Measurements from ENCODE around the gene DIMT1.

DNA sequence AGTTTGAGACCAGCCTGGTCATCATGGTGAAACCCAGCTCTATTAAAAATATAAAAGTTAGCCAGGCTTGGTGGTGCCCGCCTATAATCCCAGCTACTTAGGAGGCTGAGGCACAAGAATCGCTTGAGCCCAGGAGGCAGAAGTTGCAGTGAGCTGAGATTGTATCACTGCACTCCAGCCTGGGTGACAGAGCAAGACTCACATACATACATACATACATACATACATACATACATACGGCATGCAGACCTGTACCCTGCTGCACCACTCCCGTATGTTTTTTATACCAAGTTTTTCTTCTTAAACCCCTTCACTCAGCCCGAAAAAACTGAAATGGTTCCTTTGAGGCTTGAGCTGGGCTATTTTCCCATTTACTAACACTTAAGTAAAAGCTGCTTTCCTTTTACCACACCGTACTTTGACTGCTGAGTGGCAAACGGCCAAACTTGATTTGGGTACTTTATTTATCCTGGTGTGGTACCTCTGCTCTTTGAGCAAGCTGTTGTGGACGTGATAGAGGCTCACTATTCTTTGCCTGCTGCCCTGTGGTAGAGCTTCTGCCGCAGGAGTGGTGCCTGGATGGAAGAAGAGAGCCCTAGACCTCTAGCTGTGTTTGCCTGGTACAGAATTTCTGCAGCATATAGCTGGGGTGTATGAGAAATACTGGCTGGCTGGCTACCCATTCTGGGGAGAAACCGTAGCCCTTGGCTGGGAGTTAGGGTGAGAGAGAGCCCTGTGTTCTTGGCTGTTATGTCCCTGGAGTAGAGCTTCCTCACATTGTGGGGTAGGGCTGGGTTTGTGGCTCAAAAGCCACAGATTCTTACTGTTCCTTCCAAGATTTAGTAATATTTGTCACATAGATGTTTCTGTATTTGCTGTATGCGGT is 28.3 kb upstream of the DIMT1 start:
- TF ChIP-seq, protein P1, sequence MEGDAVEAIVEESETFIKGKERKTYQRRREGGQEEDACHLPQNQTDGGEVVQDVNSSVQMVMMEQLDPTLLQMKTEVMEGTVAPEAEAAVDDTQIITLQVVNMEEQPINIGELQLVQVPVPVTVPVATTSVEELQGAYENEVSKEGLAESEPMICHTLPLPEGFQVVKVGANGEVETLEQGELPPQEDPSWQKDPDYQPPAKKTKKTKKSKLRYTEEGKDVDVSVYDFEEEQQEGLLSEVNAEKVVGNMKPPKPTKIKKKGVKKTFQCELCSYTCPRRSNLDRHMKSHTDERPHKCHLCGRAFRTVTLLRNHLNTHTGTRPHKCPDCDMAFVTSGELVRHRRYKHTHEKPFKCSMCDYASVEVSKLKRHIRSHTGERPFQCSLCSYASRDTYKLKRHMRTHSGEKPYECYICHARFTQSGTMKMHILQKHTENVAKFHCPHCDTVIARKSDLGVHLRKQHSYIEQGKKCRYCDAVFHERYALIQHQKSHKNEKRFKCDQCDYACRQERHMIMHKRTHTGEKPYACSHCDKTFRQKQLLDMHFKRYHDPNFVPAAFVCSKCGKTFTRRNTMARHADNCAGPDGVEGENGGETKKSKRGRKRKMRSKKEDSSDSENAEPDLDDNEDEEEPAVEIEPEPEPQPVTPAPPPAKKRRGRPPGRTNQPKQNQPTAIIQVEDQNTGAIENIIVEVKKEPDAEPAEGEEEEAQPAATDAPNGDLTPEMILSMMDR (conservative IDR thresholded peaks at IDR 0.05), result no peak
- TF ChIP-seq EZH2 (IDR thresholded peaks at IDR 0.05; ENCODE audit: low read depth), result no peak
